HFF-Myc (cell line): ENCODE results near the gene PID1.

Experiments
- DNase-seq: peaks from one replicate; pipeline ENCODE4 v3.0.0-alpha.2; 2011; ENCODE audit warnings: low read depth; ENCODE audit errors: extremely low read depth
- H3K4me3 ChIP-seq: replicated peaks from 2 replicates; pipeline ENCODE4 v1.5.1; 2011; ENCODE audit warnings: low read depth, mild to moderate bottlenecking, control low read depth, low read length
- CTCF ChIP-seq: IDR thresholded peaks from 2 replicates; pipeline ENCODE4 v1.5.1; 2012; ENCODE audit warnings: mild to moderate bottlenecking, low read depth, low read length, control low read depth; ENCODE audit errors: missing control alignments

PID1 gene

GRCh38 chr2:229178117-229178516 is 93.0 kb downstream of the PID1 start:
- TF ChIP-seq CTCF, result no peak
- no peak for DNase-seq

GRCh38 chr2:229176136-229176535 is 95.0 kb downstream of the PID1 start:
- H3K4me3 ChIP-seq, result no peak overlapping the region
- TF ChIP-seq CTCF, result no peak
- DNase-seq, result peak; percentile 41

More at GRCh38 chr2:229178117-229178516, 93.0 kb downstream of the PID1 start:
- H3K4me3 ChIP-seq, result no peak overlapping the region

DNA sequence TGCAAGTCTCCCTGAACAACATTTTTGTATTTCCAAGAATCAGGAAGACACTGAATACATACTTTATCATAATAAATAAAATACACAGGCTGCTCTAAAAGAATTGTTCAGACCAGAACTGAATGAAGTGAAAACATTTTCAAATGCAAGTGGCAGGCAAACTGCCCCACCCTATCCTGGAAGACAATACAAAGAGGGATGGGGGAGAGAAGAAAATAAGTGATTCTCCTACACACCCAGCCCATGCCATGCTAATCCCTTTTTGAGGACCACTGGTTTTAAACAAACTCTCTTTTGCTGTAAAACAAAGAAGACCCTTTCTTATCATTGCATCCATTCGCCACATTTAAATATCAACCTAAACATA is 95.6 kb downstream of the PID1 start:
- H3K4me3 ChIP-seq, result no peak overlapping the region
- no peak for TF ChIP-seq CTCF
- no peak for DNase-seq

- H3K4me3 ChIP-seq, result no peak overlapping the region
- TF ChIP-seq CTCF, result no peak
- peak; percentile 38 for DNase-seq
Measured at GRCh38 chr2:229174794-229175496, 96.1 kb downstream of the PID1 start.

DNA sequence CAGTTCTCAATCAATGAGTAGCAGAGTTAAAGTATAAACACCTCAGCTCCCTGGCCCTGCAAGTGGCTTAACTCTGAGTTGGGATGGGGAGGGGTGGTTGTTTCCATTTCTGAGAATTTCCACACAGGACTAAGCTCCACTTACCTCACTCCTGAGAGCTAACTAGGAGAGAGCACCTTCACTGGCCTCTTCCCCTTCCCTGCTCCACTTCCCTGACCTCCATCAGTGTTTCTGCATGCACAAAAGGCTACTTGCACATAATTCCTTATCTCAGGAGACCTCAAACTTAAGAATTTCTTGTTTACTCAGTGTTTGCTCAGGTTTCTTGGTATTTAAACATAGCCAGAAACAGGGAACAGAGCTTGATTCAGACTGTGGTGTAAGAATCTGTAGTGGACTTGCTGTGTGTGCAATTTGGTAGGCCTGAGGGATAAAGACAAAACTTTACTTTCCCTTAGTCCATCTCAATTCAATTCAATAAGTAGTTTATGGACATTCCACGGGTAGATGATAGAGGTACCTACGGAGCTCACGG is 97.2 kb downstream of the PID1 start:
- no peak overlapping the region for H3K4me3 ChIP-seq
- no peak for DNase-seq
- no peak for TF ChIP-seq CTCF

GRCh38 chr2:229170916-229171315 is 100.2 kb downstream of the PID1 start:
- TF ChIP-seq CTCF, result no peak
- no peak overlapping the region for H3K4me3 ChIP-seq
- no peak for DNase-seq
